GM12801 (cell line): ENCODE measurements around the gene AKAP7.

ENCODE experiments used
- CTCF ChIP-seq: IDR thresholded peaks from one replicate; pipeline ENCODE4 v1.5.1; 2011; ENCODE audit warnings: control low read depth; ENCODE audit not compliant: insufficient read length; ENCODE audit errors: extremely low read depth

AKAP7 gene

GRCh38 chr6:131223416-131223815 lies 88.1 kb downstream of the AKAP7 start:
- TF ChIP-seq CTCF = no peak

GRCh38 chr6:131225127-131225526 lies 89.9 kb downstream of the AKAP7 start:
- TF ChIP-seq CTCF = no peak

GRCh38 chr6:131225959-131226358 lies 90.7 kb downstream of the AKAP7 start:
- TF ChIP-seq CTCF = no peak

GRCh38 chr6:131226459-131227157 lies 91.3 kb downstream of the AKAP7 start:
- TF ChIP-seq CTCF = no peak

GRCh38 chr6:131227158-131227543 lies 91.9 kb downstream of the AKAP7 start:
- TF ChIP-seq CTCF = no peak

- TF ChIP-seq CTCF = no peak
Observed at GRCh38 chr6:131231103-131231502, 95.8 kb downstream of the AKAP7 start.

- no peak for TF ChIP-seq CTCF
Observed at GRCh38 chr6:131231891-131232290, 96.6 kb downstream of the AKAP7 start.
